ENCODE measurements around the gene SUCLG2. TPM values are rescaled to one million over a fixed set of nuclear protein-coding genes. Genes with fewer than 3 reads are reported as not detected.
A peak's percentile ranks its signal among the peaks of the same experiment; 100 is the strongest.

The SUCLG2 gene
- total and polyA plus RNA-seq, 2 experiments from 2014 or later: 49.9 TPM

- Histone ChIP-seq H3K4me1 (ENCODE audit: insufficient read depth) (peaks cover 59% of the 10 kb centered on the region), H3K9me2 (ENCODE audit: insufficient read depth) (no peaks in the 10 kb centered on the region), H3K9me3 (ENCODE audit: low read depth) (no peaks in the 10 kb centered on the region), H3K36me3 (ENCODE audit: low read depth) (no peaks in the 10 kb centered on the region), H3F3A (ENCODE audit: insufficient read depth) (peaks cover 27% of the 10 kb centered on the region), H3K4me2 (ENCODE audit: unreplicated experiment) (peak overlapping the region; percentile 57), H2AFZ (no peak overlapping the region), H3K27me3 (replicated peaks; ENCODE audit: insufficient read depth) (no peaks in the 10 kb centered on the region), H3K9ac (no peak overlapping the region), H4K20me1 (ENCODE audit: insufficient read depth) (0 out of 2 replicates have a peak, but pooled peaks cover 2% of the 10 kb centered on the region), H3K79me2 (ENCODE audit: insufficient read depth) (peaks cover 11% of the 10 kb centered on the region; the same call in 1 of the 2 replicates), H3K4me3 (0 out of 2 replicates have a peak overlapping the region, but pooled peaks have one; percentile 9), H3K27ac (no peak overlapping the region)
- DNase-seq: peak; percentile 24
- WGBS, 2 experiments (ENCODE audit: low coverage in 1 of 2, low lambda C conversion rate in 2 of 2, missing lambda C conversion rate in 2 of 2): 63 to 75% methylated on average over 6 of the region's 6 CpGs
- in situ Hi-C loops (cut with MboI): no loop called here
- TF ChIP-seq EZH2 (IDR thresholded peaks at IDR 0.05; ENCODE audit: insufficient read depth, poor library complexity, severe bottlenecking): no peak
- TF ChIP-seq EZH2phosphoT487 (IDR thresholded peaks at IDR 0.05; ENCODE audit: insufficient read depth, low read depth): no peak
Observed at GRCh38 chr3:67531181-67532101, 123.0 kb downstream of the SUCLG2 start.

- Histone ChIP-seq H3K4me1 (ENCODE audit: insufficient read depth) (peaks cover 71% of the 10 kb centered on the region), H2AFZ (no peak overlapping the region), H3F3A (ENCODE audit: insufficient read depth) (peaks cover 42% of the 10 kb centered on the region), H3K9me3 (ENCODE audit: low read depth) (no peaks in the 10 kb centered on the region), H3K79me2 (ENCODE audit: insufficient read depth) (peaks cover 6% of the 10 kb centered on the region; the same call in 1 of the 2 replicates), H3K27ac (no peak overlapping the region), H3K4me3 (no peak overlapping the region), H4K20me1 (ENCODE audit: insufficient read depth) (0 out of 2 replicates have a peak, but pooled peaks cover 2% of the 10 kb centered on the region), H3K9me2 (ENCODE audit: insufficient read depth) (no peaks in the 10 kb centered on the region), H3K36me3 (ENCODE audit: low read depth) (no peaks in the 10 kb centered on the region), H3K4me2 (ENCODE audit: unreplicated experiment) (no peak overlapping the region), H3K27me3 (replicated peaks; ENCODE audit: insufficient read depth) (no peaks in the 10 kb centered on the region), H3K9ac (no peak overlapping the region)
- TF ChIP-seq EZH2 (IDR thresholded peaks at IDR 0.05; ENCODE audit: insufficient read depth, poor library complexity, severe bottlenecking) (no peak), EZH2phosphoT487 (IDR thresholded peaks at IDR 0.05; ENCODE audit: insufficient read depth, low read depth) (no peak)
- in situ Hi-C loops (cut with MboI): no loop called here
- 57 to 72% methylated on average over 1 of the region's 1 CpG for WGBS, 2 experiments (ENCODE audit: low coverage in 1 of 2, low lambda C conversion rate in 2 of 2, missing lambda C conversion rate in 2 of 2)
- DNase-seq: no peak
Observed at GRCh38 chr3:67529915-67530314, 124.5 kb downstream of the SUCLG2 start.

GRCh38 chr3:67529337-67529736, 125.1 kb downstream of the SUCLG2 start:
- Histone ChIP-seq H3K4me1 (ENCODE audit: insufficient read depth) (peaks cover 71% of the 10 kb centered on the region), H3K27me3 (replicated peaks; ENCODE audit: insufficient read depth) (no peaks in the 10 kb centered on the region), H3K9me2 (ENCODE audit: insufficient read depth) (no peaks in the 10 kb centered on the region), H3K4me2 (ENCODE audit: unreplicated experiment) (peak overlapping the region; percentile 21), H3K9ac (no peak overlapping the region), H3F3A (ENCODE audit: insufficient read depth) (peaks cover 48% of the 10 kb centered on the region), H3K79me2 (ENCODE audit: insufficient read depth) (peaks cover 6% of the 10 kb centered on the region; the same call in 1 of the 2 replicates), H3K36me3 (ENCODE audit: low read depth) (no peaks in the 10 kb centered on the region), H2AFZ (no peak overlapping the region), H3K27ac (no peak overlapping the region), H3K4me3 (no peak overlapping the region), H3K9me3 (ENCODE audit: low read depth) (no peaks in the 10 kb centered on the region), H4K20me1 (ENCODE audit: insufficient read depth) (0 out of 2 replicates have a peak, but pooled peaks cover 2% of the 10 kb centered on the region)
- no peak for DNase-seq
- in situ Hi-C loops (cut with MboI): no loop called here
- TF ChIP-seq EZH2 (IDR thresholded peaks at IDR 0.05; ENCODE audit: insufficient read depth, poor library complexity, severe bottlenecking): no peak
- TF ChIP-seq EZH2phosphoT487 (IDR thresholded peaks at IDR 0.05; ENCODE audit: insufficient read depth, low read depth): no peak
- 91 to 100% methylated on average over 1 of the region's 1 CpG for WGBS, 2 experiments (ENCODE audit: low coverage in 1 of 2, low lambda C conversion rate in 2 of 2, missing lambda C conversion rate in 2 of 2)

GRCh38 chr3:67526246-67526645, 128.2 kb downstream of the SUCLG2 start:
- WGBS, 2 experiments (ENCODE audit: low coverage in 1 of 2, low lambda C conversion rate in 2 of 2, missing lambda C conversion rate in 2 of 2): 44 to 46% methylated on average over 2 of the region's 2 CpGs
- Histone ChIP-seq H3K4me1 (ENCODE audit: insufficient read depth) (peaks cover 58% of the 10 kb centered on the region), H3K4me2 (ENCODE audit: unreplicated experiment) (no peak overlapping the region), H3K4me3 (no peak overlapping the region), H3K9me2 (ENCODE audit: insufficient read depth) (no peaks in the 10 kb centered on the region), H3K27ac (peak overlapping the region; percentile 36), H3F3A (ENCODE audit: insufficient read depth) (peaks cover 49% of the 10 kb centered on the region), H3K79me2 (ENCODE audit: insufficient read depth) (no peaks in the 10 kb centered on the region; the same call in 1 of the 2 replicates), H3K9ac (no peak overlapping the region), H3K27me3 (replicated peaks; ENCODE audit: insufficient read depth) (no peaks in the 10 kb centered on the region), H4K20me1 (ENCODE audit: insufficient read depth) (0 out of 2 replicates have a peak, but pooled peaks cover under 1% of the 10 kb centered on the region), H2AFZ (no peak overlapping the region), H3K9me3 (ENCODE audit: low read depth) (no peaks in the 10 kb centered on the region), H3K36me3 (ENCODE audit: low read depth) (no peaks in the 10 kb centered on the region)
- in situ Hi-C loops (cut with MboI): no loop called here
- DNase-seq: peak; percentile 85
- 0 out of 2 replicates have a peak, but pooled peaks have one; percentile 44 for TF ChIP-seq EZH2phosphoT487 (IDR thresholded peaks at IDR 0.05; ENCODE audit: insufficient read depth, low read depth)
- TF ChIP-seq EZH2 (IDR thresholded peaks at IDR 0.05; ENCODE audit: insufficient read depth, poor library complexity, severe bottlenecking): no peak
